ENCODE measurements around the gene UBE2G2. TPM values are rescaled to one million over a fixed set of nuclear protein-coding genes. Genes with fewer than 3 reads are reported as not detected.

UBE2G2 gene
- total RNA-seq, 1 donor from 2014 or later, result 118 TPM

GRCh38 chr21:44760376-44760775 is 41.2 kb downstream of the UBE2G2 start:
- H3K36me3 Mint-ChIP-seq (ENCODE audit: low read depth), result no peaks in the 10 kb centered on the region

DNA sequence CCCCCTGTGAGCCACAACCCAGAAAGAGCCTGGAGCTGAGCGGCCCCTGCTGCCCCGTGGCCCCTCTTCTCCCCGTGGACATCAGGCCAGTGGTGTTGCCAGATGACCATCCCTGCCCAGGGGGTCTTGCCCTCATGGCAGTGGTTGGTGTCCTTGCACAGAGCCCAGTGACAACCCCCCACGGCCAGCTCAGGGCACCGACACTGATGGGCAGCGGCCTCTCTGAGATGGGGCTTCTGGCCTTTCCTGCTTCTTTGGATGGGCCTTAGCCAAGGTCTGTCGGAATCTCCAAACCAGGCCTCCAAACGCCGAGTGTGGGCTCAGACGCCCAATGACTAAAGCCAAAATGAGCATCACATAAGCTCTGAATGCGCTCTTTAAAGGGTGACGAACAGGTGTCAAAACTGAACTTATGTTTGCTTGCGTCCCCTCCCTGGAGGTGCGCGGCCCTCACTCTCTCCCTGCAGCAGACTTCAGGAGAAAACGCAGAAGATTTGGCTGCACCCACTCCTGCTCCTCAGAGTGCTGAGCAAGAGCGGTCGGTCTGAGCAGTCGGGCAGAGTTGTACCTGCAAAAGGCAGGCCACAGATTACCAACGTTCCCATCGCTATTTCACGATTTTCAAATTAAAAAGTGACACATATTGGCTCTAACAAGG is 41.9 kb downstream of the UBE2G2 start:
- Mint-ChIP-seq H3K27me3 (ENCODE audit: low read depth) (no peaks in the 10 kb centered on the region), H3K27ac (no peak overlapping the region), H3K36me3 (ENCODE audit: low read depth) (no peaks in the 10 kb centered on the region), H3K4me3 (ENCODE audit: low read depth) (no peak overlapping the region), H3K4me1 (ENCODE audit: low read depth) (no peaks in the 10 kb centered on the region), H3K9me3 (no peaks in the 10 kb centered on the region)
- no peak for DNase-seq (ENCODE audit: low spot score)
- intact Hi-C loops (cut with micrococcal nuclease), result no loop called here

More at GRCh38 chr21:44760376-44760775, 41.2 kb downstream of the UBE2G2 start:
- no peak overlapping the region for H3K4me3 Mint-ChIP-seq (ENCODE audit: low read depth)
- peaks cover 5% of the 10 kb centered on the region for H3K4me1 Mint-ChIP-seq (ENCODE audit: low read depth)
- intact Hi-C loops (cut with micrococcal nuclease), result no loop called here
- no peaks in the 10 kb centered on the region for H3K9me3 Mint-ChIP-seq
- no peak for DNase-seq (ENCODE audit: low spot score)
- H3K27ac Mint-ChIP-seq, result no peak overlapping the region
- H3K27me3 Mint-ChIP-seq (ENCODE audit: low read depth), result no peaks in the 10 kb centered on the region

GRCh38 chr21:44758781-44759627 is 42.6 kb downstream of the UBE2G2 start:
- H3K4me3 Mint-ChIP-seq (ENCODE audit: low read depth), result no peak overlapping the region
- no peaks in the 10 kb centered on the region for H3K4me1 Mint-ChIP-seq (ENCODE audit: low read depth)
- H3K9me3 Mint-ChIP-seq, result no peaks in the 10 kb centered on the region
- H3K27ac Mint-ChIP-seq, result no peak overlapping the region
- no peaks in the 10 kb centered on the region for H3K27me3 Mint-ChIP-seq (ENCODE audit: low read depth)
- no peak for DNase-seq (ENCODE audit: low spot score)
- intact Hi-C loops (cut with micrococcal nuclease), result no loop called here
- no peaks in the 10 kb centered on the region for H3K36me3 Mint-ChIP-seq (ENCODE audit: low read depth)

- no peaks in the 10 kb centered on the region for H3K4me1 Mint-ChIP-seq (ENCODE audit: low read depth)
- DNase-seq (ENCODE audit: low spot score), result no peak
- no peak overlapping the region for H3K27ac Mint-ChIP-seq
- H3K27me3 Mint-ChIP-seq (ENCODE audit: low read depth), result no peaks in the 10 kb centered on the region
- H3K36me3 Mint-ChIP-seq (ENCODE audit: low read depth), result no peaks in the 10 kb centered on the region
- H3K9me3 Mint-ChIP-seq, result no peaks in the 10 kb centered on the region
- no peak overlapping the region for H3K4me3 Mint-ChIP-seq (ENCODE audit: low read depth)
- intact Hi-C loops (cut with micrococcal nuclease), result no loop called here
These were observed 43.5 kb downstream of the UBE2G2 start for GRCh38 chr21:44758141-44758561.

DNA sequence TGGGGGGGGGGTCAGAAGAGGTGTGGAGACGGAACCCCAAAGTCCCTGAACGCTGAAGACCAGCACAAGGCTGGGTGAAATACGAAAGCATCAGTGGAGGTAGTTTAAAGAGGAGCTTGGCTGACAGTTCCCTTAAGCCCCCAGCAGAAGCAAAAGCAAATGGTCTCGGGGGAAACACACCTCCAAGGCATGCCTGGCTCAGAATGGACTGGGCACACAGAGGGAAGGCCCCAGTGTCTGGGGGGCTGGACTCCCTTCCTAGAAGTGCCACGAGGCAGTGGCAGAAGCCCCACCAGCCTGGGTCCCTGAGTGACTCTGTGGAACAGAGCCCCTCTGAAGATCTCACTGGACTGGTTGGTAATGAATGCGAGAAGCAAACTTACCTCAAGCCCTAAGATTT is 43.9 kb downstream of the UBE2G2 start:
- H3K36me3 Mint-ChIP-seq (ENCODE audit: low read depth), result no peaks in the 10 kb centered on the region
- H3K4me1 Mint-ChIP-seq (ENCODE audit: low read depth), result no peaks in the 10 kb centered on the region
- DNase-seq (ENCODE audit: low spot score), result no peak
- no peak overlapping the region for H3K27ac Mint-ChIP-seq
- intact Hi-C loops (cut with micrococcal nuclease), result no loop called here
- no peaks in the 10 kb centered on the region for H3K27me3 Mint-ChIP-seq (ENCODE audit: low read depth)
- no peaks in the 10 kb centered on the region for H3K9me3 Mint-ChIP-seq
- H3K4me3 Mint-ChIP-seq (ENCODE audit: low read depth), result no peak overlapping the region

- intact Hi-C loops (cut with micrococcal nuclease), result no loop called here
- DNase-seq (ENCODE audit: low spot score), result no peak
- H3K27ac Mint-ChIP-seq, result no peak overlapping the region
- no peaks in the 10 kb centered on the region for H3K4me1 Mint-ChIP-seq (ENCODE audit: low read depth)
- no peak overlapping the region for H3K4me3 Mint-ChIP-seq (ENCODE audit: low read depth)
- no peaks in the 10 kb centered on the region for H3K9me3 Mint-ChIP-seq
- no peaks in the 10 kb centered on the region for H3K27me3 Mint-ChIP-seq (ENCODE audit: low read depth)
- no peaks in the 10 kb centered on the region for H3K36me3 Mint-ChIP-seq (ENCODE audit: low read depth)
These were observed 45.0 kb downstream of the UBE2G2 start for GRCh38 chr21:44756423-44757185.

DNA sequence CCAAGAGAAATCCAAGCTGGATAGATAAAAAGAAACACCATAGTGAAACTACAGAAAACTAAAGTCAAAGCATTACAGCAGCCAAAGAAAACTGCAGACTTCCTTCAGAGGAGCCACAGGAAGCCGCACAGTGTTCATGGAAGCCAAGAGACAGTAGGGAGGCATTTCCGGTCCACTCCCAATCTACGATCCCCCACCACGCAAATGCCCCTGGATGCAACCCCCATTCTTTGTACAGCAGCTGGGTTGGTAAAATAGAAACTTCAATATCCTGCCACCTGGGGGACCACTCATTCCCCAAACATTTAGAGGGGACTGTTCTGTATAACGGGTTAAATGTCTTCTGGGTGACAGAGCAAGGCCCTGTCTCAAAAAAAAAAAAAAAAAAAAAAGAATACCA is 46.4 kb downstream of the UBE2G2 start:
- no peak overlapping the region for H3K27ac Mint-ChIP-seq
- no peak overlapping the region for H3K4me3 Mint-ChIP-seq (ENCODE audit: low read depth)
- H3K4me1 Mint-ChIP-seq (ENCODE audit: low read depth), result no peaks in the 10 kb centered on the region
- H3K9me3 Mint-ChIP-seq, result no peaks in the 10 kb centered on the region
- H3K36me3 Mint-ChIP-seq (ENCODE audit: low read depth), result no peaks in the 10 kb centered on the region
- no peak for DNase-seq (ENCODE audit: low spot score)
- intact Hi-C loops (cut with micrococcal nuclease), result no loop called here
- H3K27me3 Mint-ChIP-seq (ENCODE audit: low read depth), result peaks cover 2% of the 10 kb centered on the region

DNA sequence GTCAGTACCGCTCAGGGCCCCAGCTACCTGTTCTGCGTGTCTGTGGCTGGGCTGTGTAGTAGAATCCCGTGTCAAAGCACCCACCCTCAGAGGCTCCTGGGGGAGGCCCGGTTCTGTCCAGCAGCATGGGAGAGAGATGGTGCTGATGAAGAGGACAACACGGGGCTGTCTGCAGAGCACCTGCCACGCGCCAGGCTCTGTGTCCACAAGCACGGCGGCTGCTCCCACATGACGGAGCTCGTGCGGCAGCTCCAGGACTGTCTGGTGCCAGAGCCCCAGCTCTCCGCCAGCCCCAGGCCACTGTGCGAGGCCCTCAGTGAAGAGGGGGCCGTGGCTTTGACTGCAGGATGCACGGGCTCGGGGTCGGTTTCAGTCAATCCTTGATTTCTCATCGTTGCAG is 48.3 kb downstream of the UBE2G2 start:
- H3K36me3 Mint-ChIP-seq (ENCODE audit: low read depth), result no peaks in the 10 kb centered on the region
- intact Hi-C loops (cut with micrococcal nuclease), result no loop called here
- no peak for DNase-seq (ENCODE audit: low spot score)
- H3K4me1 Mint-ChIP-seq (ENCODE audit: low read depth), result no peaks in the 10 kb centered on the region
- H3K27ac Mint-ChIP-seq, result no peak overlapping the region
- no peaks in the 10 kb centered on the region for H3K9me3 Mint-ChIP-seq
- no peak overlapping the region for H3K4me3 Mint-ChIP-seq (ENCODE audit: low read depth)
- peaks cover 2% of the 10 kb centered on the region for H3K27me3 Mint-ChIP-seq (ENCODE audit: low read depth)

DNA sequence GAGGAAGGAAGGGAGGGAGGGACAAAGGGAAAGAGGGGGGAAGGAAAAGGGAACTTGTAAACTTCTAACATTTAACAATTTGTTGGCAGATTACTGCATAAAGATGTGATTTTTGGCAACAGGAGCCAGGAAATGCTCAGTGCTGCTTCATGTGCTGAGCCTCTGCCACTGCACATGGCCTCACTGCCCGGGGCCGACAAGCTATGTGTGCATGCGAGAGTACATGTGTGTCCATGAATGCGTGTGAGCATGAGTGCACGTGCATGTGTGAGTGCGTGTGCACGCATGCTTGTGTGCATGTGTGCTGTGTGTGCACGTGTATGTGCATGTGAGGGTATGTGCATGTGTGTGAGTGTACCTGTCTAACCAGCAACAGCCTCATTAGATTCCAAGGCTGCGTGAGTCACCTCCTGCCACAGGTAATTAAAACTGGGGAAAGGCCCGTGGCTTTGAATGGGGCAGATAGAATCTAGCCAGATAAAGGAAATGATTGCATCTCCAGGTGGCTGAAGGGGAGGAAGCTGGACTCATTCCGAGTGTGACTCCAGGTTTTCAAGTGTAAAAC is 48.9 kb downstream of the UBE2G2 start:
- no peak overlapping the region for H3K4me3 Mint-ChIP-seq (ENCODE audit: low read depth)
- H3K27ac Mint-ChIP-seq, result no peak overlapping the region
- H3K4me1 Mint-ChIP-seq (ENCODE audit: low read depth), result no peaks in the 10 kb centered on the region
- H3K36me3 Mint-ChIP-seq (ENCODE audit: low read depth), result no peaks in the 10 kb centered on the region
- H3K9me3 Mint-ChIP-seq, result no peaks in the 10 kb centered on the region
- intact Hi-C loops (cut with micrococcal nuclease), result no loop called here
- DNase-seq (ENCODE audit: low spot score), result no peak
- H3K27me3 Mint-ChIP-seq (ENCODE audit: low read depth), result peaks cover 2% of the 10 kb centered on the region

GRCh38 chr21:44751799-44752636 is 49.6 kb downstream of the UBE2G2 start:
- Mint-ChIP-seq H3K4me1 (ENCODE audit: low read depth) (no peaks in the 10 kb centered on the region), H3K4me3 (ENCODE audit: low read depth) (no peak overlapping the region), H3K36me3 (ENCODE audit: low read depth) (no peaks in the 10 kb centered on the region), H3K27me3 (ENCODE audit: low read depth) (peaks cover 2% of the 10 kb centered on the region), H3K27ac (no peak overlapping the region), H3K9me3 (no peaks in the 10 kb centered on the region)
- intact Hi-C loops (cut with micrococcal nuclease), result no loop called here
- no peak for DNase-seq (ENCODE audit: low spot score)

GRCh38 chr21:44751186-44751798 is 50.3 kb downstream of the UBE2G2 start:
- no peak overlapping the region for H3K27ac Mint-ChIP-seq
- peaks cover 2% of the 10 kb centered on the region for H3K27me3 Mint-ChIP-seq (ENCODE audit: low read depth)
- no peak overlapping the region for H3K4me3 Mint-ChIP-seq (ENCODE audit: low read depth)
- no peaks in the 10 kb centered on the region for H3K36me3 Mint-ChIP-seq (ENCODE audit: low read depth)
- no peaks in the 10 kb centered on the region for H3K9me3 Mint-ChIP-seq
- no peaks in the 10 kb centered on the region for H3K4me1 Mint-ChIP-seq (ENCODE audit: low read depth)
- intact Hi-C loops (cut with micrococcal nuclease), result no loop called here
- DNase-seq (ENCODE audit: low spot score), result no peak

- no peaks in the 10 kb centered on the region for H3K36me3 Mint-ChIP-seq (ENCODE audit: low read depth)
- no peak overlapping the region for H3K4me3 Mint-ChIP-seq (ENCODE audit: low read depth)
- H3K27ac Mint-ChIP-seq, result no peak overlapping the region
- intact Hi-C loops (cut with micrococcal nuclease), result no loop called here
- H3K9me3 Mint-ChIP-seq, result no peaks in the 10 kb centered on the region
- no peak for DNase-seq (ENCODE audit: low spot score)
- H3K4me1 Mint-ChIP-seq (ENCODE audit: low read depth), result no peaks in the 10 kb centered on the region
- peaks cover 2% of the 10 kb centered on the region for H3K27me3 Mint-ChIP-seq (ENCODE audit: low read depth)
These were observed 51.0 kb downstream of the UBE2G2 start for GRCh38 chr21:44750675-44751025.

Data from activated T-helper 2 cell treated with anti-CD3 and anti-CD28 coated beads, Interferon-gamma antibody, Interleukin-2, Interleukin-4, amounts not matched to agents 10 μg/mL and 5 μg/mL and 100 μg/mL, durations not matched to agents 14 hours and 24 hours and 36 hours (primary cell).